Left kidney (tissue), 8 donors: ENCODE data around the gene PSMB8. TPM values are rescaled to one million over a fixed set of nuclear protein-coding genes. Genes with fewer than 3 reads are reported as not detected.
A peak's percentile ranks its signal among the peaks of the same experiment; 100 is the strongest.
"Not testable (repeated sequence)": the region's sequence is repeated elsewhere in the genome, so short reads cannot be mapped to it uniquely, and the experiment has no call there.

ENCODE experiments used
- DNase-seq: peaks from one replicate; pipeline ENCODE4 v3.0.0-alpha.2; 2013
- long read RNA-seq, 8 donors: transcript quantifications; one replicate each; lab custom pipeline, GENCODE V29; 2026
- polyA plus RNA-seq: library from polyadenylated mRNA; unstranded; fragments of 120-200 nt; gene quantifications from one replicate; pipeline ENCODE4 v1.2.1, GENCODE V29; 2013; ENCODE audit not compliant: insufficient read length

PSMB8 gene
- 18.8 TPM for polyA plus RNA-seq
- long read RNA-seq, donor 1, transcript PSMB8-205 (2 exons, 835 nt): minor isoform, 6 of 24 reads
- long read RNA-seq, donor 1, transcript PSMB8-202 (6 exons, 1,124 nt): major isoform, 17 of 24 reads
- long read RNA-seq, donor 1, partial matches to known transcripts: 0 of 24 reads
- long read RNA-seq, donor 1, other reads (novel, unspliced or antisense): 0 of 24 reads
- long read RNA-seq, donor 2, transcript PSMB8-205 (2 exons, 835 nt): minor isoform, 9 of 20 reads
- long read RNA-seq, donor 2, transcript PSMB8-202 (6 exons, 1,124 nt): major isoform, 11 of 20 reads
- long read RNA-seq, donor 2, partial matches to known transcripts: 0 of 20 reads
- long read RNA-seq, donor 2, other reads (novel, unspliced or antisense): 0 of 20 reads
- long read RNA-seq, donor 3, transcript PSMB8-205 (2 exons, 835 nt): major isoform, 8 of 19 reads
- long read RNA-seq, donor 3, transcript PSMB8-202 (6 exons, 1,124 nt): major isoform, 8 of 19 reads
- long read RNA-seq, donor 3, partial matches to known transcripts: 0 of 19 reads
- long read RNA-seq, donor 3, other reads (novel, unspliced or antisense): 0 of 19 reads
- long read RNA-seq, donor 4, partial matches to known transcripts: 0 of 7 reads
- long read RNA-seq, donor 4, other reads (novel, unspliced or antisense): 0 of 7 reads
- long read RNA-seq, donor 5, transcript PSMB8-205 (2 exons, 835 nt): minor isoform, 9 of 32 reads
- long read RNA-seq, donor 5, transcript PSMB8-202 (6 exons, 1,124 nt): major isoform, 16 of 32 reads
- long read RNA-seq, donor 5, partial matches to known transcripts: 5 of 32 reads
- long read RNA-seq, donor 5, other reads (novel, unspliced or antisense): 0 of 32 reads
- long read RNA-seq, donor 6, transcript PSMB8-202 (6 exons, 1,124 nt): major isoform, 17 of 22 reads
- long read RNA-seq, donor 6, partial matches to known transcripts: 0 of 22 reads
- long read RNA-seq, donor 6, other reads (novel, unspliced or antisense): 0 of 22 reads
- long read RNA-seq, donor 7, transcript PSMB8-202 (6 exons, 1,124 nt): major isoform, 24 of 34 reads
- long read RNA-seq, donor 7, transcript PSMB8-205 (2 exons, 835 nt): minor isoform, 7 of 34 reads
- long read RNA-seq, donor 7, partial matches to known transcripts: 0 of 34 reads
- long read RNA-seq, donor 7, other reads (novel, unspliced or antisense): 0 of 34 reads
- long read RNA-seq, donor 8, transcript PSMB8-202 (6 exons, 1,124 nt): major isoform, 8 of 13 reads
- long read RNA-seq, donor 8, partial matches to known transcripts: 0 of 13 reads
- long read RNA-seq, donor 8, other reads (novel, unspliced or antisense): 0 of 13 reads

- DNase-seq: peak; percentile 93
Measured at GRCh38 chr6:32843979-32844838, at the start of gene PSMB8. Gene PSMB8 (minus strand): TSS chr6:32844047. CDS start chr6:32843996, 51 bp downstream.

GRCh38 chr6:32890831-32891230, 47.0 kb upstream of the PSMB8 start:
- no peak for DNase-seq

- no peak for DNase-seq
Measured at GRCh38 chr6:32889533-32889932, 45.7 kb upstream of the PSMB8 start.

- DNase-seq: no peak
Measured at GRCh38 chr6:32888576-32888975, 44.7 kb upstream of the PSMB8 start.

DNA sequence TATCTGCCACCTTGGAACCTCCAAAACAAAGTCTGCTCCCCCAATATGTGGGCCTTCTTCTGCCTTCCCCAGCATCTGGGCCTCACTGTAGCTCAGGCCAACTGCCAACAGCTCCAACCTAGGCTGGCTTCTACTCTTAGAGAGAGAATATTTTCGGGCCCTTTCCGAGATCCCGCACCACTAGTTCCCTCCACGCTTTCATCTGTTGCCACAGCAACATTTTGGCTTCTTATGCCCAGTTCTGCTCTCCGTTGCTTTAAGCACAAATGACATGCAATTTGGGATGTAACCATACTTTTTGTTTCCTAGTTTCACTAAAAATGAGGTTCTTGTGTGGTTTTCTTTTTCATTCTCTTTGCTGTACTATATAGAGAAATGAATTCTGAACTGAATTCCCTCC, 43.8 kb upstream of the PSMB8 start:
- no peak for DNase-seq

DNA sequence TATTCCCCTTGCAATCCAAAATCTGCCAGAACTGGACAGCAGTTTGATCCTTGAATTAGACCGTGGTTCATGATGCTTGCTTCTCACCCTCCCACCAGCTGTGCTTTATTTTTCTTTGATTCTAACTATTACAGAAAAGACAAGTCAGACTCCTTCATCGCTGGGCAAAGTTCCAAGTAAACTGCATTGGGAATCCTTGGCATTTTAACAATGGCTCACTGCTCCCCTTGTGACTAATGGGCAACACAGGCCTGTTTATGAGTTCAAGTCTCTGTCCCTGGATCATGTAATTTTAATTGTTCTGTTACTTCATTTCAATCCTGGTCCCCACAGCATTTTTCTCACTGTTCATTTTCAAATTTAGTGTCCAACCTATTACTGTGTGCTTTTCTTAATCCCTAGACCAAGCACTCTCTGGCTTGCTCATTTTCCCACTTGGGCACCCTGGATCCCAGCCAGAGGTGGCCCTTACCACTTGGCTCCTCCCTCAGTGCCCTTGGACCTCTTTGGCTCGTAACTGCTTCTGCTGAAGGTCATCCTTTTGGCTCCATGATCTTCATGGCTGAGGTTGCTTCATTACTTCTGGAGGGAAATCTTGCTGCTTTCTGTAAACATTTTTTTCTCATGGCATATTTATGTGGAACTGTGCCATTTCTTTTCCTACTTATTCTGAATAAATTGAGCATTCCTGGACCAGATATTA, 43.0 kb upstream of the PSMB8 start:
- DNase-seq: no peak

DNA sequence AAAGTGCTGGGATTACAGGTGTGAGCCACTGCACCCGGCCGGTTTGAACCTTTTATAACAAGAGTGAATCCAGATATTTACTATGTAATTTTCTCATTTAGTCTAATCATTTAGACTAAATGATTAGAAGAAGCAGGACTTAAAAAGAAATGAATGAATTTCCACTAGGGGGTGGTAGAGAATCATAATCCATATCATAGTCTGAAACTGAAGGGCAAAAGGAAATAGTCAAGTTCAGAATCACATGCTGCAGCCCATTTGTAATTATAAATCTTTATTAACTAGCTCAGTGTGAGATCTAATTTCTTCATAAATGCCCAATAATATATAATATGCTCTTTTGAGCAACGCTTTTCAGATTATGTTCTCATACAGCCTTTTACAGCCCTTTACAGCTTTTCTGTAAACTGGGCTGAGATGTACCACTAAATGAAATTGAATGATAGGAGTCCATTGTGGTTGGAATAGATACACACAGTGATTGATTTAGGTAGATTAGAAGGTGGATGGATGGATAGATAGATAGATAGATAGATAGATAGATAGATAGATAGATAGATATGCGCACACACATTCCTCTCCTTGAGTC, 41.9 kb upstream of the PSMB8 start:
- peak; percentile 83 for DNase-seq

DNA sequence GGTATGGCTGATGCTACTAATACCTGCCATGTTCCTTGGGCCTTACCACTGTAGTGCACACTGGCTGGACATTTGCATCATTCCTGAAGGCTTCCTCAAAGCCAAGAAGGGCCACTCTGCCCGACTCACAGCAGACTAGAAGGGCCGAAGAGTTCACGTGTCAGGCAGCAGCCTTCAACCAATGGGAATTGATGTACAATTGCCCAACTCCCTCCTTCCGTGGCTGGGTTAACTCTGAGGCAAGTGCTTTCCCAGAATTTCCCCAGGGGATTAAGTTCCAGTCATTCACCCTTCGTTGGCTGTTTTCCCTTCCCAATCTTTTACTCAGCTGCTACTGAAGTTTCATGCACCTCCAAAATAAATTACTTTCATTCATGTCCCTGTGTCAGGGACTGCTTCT, 39.9 kb upstream of the PSMB8 start:
- DNase-seq: no peak

DNA sequence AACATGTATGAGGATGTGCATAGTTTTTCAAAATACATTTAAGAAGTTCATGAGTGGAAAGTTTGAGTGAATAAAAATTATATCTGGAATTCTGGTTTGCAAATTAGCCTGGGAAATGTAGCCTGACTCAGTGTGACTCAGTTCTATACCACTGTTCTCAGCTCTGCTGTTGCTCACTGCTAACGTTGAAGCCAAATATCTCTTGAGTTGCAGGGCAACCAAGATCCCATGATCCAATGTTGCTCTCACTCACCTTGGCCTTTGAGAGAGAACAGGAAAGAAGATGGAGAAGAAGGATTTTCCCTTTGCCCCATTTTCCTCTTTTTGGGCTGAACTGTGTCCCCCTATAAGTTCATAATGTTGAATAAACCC, 39.0 kb upstream of the PSMB8 start:
- DNase-seq: no peak

DNA sequence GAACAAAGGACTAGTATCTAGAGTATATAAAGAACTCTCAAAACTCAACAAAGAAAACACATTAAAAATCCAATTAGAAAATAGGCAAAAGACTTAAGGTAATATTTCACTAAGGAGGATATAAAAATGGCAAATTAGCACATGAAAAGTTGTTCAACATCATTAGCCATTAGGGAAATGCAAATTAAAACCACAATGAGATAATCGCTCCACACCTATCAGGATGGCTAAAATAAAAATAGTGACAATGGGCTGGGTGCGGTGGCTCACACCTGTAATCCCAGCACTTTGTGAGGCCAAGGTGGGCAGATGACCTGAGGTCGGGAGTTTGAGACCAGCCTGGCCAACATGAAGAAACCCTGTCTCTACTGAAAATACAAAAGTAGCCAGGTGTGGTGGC, 37.1 kb upstream of the PSMB8 start:
- not testable (repeated sequence) for DNase-seq

GRCh38 chr6:32879691-32880090, 35.8 kb upstream of the PSMB8 start:
- no peak for DNase-seq

DNA sequence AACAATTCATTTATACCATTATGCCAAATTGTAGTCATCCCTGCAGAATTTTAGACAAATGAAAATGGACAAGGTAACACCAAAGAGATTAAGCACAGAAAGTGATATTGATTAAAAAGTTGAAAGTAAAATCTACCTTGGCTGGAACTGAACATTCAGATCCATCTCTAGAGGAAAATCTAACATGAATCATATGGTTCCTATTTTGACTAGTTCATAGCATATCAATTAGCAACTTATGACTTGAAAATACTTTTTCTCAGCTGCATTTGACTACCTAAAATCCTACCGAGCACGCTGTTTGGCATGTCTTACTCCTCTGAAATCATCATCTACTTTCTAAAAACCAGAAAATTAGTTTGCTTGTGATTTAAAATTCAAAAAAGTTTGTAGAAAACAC, 32.8 kb upstream of the PSMB8 start:
- no peak for DNase-seq

DNA sequence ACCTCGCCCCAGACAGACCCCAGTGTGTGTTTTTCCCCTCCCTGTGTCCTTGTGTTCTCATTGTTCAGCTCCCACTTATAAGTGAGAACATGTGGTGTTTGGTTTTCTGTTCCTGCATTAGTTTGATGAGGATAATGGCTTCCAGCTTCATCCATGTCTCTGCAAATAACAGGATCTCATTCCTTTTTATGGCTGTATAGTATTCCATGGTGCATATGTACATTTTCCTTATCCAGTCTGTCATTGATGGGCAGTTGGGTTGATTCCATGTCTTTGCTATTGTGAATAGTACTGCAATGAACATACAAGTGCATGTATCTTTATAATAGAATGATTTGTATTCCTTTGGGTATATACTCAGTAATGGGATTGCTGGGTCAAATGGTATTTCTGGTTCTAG, 30.1 kb upstream of the PSMB8 start:
- not testable (repeated sequence) for DNase-seq

- DNase-seq: peak; percentile 83
Measured at GRCh38 chr6:32868257-32868788, 24.5 kb upstream of the PSMB8 start.

DNA sequence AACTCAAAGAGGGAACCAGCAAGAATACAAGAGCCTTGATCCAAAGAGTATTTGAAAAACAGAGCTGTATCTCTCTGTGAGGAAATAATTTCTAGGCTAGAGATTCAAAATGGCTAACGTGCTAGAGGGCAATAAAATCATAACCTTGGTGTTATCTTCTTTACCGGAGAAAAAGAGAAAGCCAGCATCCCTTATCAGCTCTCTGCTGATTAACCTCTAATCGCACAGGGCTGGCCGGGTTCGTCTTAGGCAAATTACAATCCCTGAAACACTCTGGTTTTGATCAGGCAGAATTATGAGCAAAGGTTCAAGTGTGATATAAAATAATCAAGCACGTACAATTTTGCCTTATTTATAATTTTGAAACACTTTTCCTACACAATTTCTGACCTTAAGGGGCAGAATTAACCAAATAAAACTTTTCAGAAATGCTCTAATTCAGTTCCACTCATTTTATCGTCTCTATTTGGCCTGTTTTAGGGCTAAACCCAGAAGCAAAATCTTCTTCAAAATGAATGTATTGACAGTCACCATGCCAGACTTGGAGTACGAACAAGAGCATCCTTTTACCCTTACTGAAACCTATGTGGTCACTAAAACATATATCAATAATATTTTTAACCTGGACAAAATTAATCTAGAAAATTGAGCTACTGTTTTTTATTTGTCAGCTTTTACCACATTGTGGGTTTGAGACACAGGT, 23.9 kb upstream of the PSMB8 start:
- DNase-seq: no peak

DNA sequence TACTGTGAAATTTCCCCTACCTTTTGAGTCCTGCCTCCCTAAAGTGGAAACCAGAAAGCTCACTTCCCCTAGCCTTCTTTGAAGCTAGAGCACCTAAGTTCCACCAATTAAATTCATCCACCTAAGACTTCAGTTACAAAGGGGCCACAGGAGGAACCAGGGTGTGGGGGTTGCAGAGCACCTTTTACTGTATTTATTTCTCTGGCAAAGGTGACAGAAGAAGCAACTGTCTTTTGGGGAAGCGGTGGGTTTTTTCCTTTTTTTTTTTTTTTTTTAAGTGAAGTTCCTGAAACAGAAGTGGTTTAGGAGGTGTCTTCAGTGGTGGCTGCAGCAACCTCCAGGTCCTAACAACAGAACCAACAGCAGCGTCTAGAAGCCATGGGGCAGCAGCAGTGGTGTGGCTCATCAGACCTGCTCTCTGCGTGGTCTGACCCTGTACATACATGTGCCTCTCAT, 23.2 kb upstream of the PSMB8 start:
- DNase-seq: no peak

DNA sequence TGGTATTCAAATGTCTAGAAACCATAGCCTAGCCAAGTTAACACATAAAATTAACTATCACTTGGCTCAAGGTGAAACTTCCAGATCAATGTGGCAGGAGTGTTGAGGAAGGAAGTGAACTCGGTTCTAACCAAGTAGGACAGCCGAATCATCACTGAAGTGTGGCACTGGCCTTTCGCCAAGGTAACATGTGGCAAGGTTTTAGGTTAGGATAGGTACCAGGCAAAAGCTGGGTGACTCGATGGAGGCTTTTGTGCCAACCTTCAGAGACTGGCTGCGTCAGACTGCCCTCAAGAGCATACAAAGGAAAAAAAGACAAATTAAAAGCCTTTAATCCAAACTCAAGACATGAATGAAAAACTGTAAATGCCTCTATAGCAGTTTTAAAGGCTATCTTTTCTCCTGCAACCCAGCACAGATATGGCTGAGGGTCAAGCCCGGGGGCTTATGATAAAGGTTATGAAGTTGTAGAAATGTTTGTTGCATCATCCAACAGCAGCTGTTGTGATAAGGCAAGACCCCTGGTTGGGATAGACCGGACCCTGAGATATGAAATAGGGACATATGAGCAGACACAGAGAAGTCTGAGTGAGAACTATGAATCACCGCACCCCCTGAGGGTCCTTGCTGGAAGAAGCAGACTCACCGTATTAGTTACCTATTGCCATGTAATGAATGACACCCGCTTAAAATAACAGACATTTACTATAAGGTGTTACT, 22.0 kb upstream of the PSMB8 start:
- DNase-seq: no peak

DNA sequence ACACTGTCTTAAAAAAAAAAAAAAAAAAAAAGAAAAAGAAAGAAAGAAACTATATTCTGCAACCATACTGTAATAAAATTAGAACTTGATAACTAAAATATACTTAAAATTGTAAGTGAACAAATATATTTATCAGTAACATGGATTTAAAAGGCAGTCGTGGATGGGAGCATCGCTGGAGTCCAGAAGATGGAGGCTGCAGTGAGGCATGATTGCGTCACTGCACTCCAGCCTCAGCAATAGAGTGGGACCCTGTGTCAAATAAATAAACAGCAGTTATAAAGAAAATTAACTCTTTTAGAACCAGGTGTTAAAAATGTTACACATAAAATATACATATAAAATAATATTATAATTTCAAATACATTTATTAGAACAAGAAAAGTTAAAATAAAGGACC, 18.9 kb upstream of the PSMB8 start:
- no peak for DNase-seq
